A549 (cell line): ENCODE measurements around the gene DNAJB1.

ENCODE experiments used
- BCL3 ChIP-seq: fragments of >200 bp; sonication (Bioruptor Twin); formaldehyde crosslinking; IDR thresholded peaks from 3 replicates; pipeline ENCODE4 v1.6.1; 2016
- POLR2A ChIP-seq: IDR thresholded peaks from 2 replicates; pipeline ENCODE4 v1.6.1; 2012; ENCODE audit warnings: mild to moderate bottlenecking, low read length
- TF ChIP-seq, protein P1 (sequence below): fragments of >200 bp; sonication (Bioruptor Twin); formaldehyde crosslinking; IDR thresholded peaks from 3 replicates; pipeline ENCODE4 v1.5.1; 2016

DNA sequence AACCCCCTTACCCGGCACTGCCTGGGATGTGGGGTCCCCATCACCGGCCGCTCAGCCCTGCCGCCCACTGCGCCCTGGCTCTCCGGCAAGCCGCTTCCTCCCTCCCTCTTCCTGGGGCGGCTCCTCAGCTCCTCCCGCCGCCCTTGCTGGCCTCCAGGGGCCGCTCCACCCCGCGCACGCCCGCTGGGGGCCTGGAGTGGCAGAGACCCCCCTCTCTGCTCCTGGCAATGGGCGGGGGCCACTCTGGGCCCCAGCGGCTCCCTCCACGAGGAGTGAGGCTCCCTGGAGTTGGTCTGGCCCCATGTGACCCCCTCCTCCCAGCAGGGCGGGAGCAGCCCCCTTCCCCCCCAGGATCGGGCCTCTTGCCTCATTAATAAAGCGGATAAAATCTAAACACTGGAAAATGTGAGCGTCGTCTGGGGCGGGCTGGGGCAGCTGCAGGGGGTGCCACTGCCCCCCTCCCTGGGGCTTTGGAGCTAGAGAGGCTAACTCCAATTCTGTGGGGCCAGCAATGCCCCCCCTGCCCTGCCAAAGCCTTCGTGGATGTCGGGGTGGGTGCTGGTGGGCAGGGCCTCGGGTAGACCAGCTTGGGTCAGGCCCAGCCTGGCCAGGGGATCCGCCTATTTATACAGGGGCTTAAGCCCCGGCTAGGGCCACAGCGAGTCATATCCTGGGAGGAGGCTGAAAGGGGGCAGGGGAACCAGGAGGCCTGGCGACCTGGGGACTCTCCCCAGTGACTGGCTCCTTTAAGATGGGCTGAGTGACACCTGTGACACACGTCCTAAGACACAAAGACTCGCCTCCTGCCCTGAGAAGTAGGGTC, 42.7 kb downstream of the DNAJB1 start, which contains the start of gene PTGER1:
- TF ChIP-seq, protein P1, sequence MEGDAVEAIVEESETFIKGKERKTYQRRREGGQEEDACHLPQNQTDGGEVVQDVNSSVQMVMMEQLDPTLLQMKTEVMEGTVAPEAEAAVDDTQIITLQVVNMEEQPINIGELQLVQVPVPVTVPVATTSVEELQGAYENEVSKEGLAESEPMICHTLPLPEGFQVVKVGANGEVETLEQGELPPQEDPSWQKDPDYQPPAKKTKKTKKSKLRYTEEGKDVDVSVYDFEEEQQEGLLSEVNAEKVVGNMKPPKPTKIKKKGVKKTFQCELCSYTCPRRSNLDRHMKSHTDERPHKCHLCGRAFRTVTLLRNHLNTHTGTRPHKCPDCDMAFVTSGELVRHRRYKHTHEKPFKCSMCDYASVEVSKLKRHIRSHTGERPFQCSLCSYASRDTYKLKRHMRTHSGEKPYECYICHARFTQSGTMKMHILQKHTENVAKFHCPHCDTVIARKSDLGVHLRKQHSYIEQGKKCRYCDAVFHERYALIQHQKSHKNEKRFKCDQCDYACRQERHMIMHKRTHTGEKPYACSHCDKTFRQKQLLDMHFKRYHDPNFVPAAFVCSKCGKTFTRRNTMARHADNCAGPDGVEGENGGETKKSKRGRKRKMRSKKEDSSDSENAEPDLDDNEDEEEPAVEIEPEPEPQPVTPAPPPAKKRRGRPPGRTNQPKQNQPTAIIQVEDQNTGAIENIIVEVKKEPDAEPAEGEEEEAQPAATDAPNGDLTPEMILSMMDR, result no peak
- TF ChIP-seq POLR2A, result no peak
- no peak for TF ChIP-seq BCL3
